WTC11 (cell line): ENCODE measurements around the gene CIP2A. TPM values are rescaled to one million over a fixed set of nuclear protein-coding genes. Genes with fewer than 3 reads are reported as not detected.

ENCODE experiments used
- ATAC-seq: fragments of 200-7000 bp; cut with Tn5 transposase; 2 replicates; pipeline ENCODE4 v1.10.0; 2021; ENCODE audit warnings: mild to moderate bottlenecking, moderate library complexity
- CTCF ChIA-PET: fragments of 300-600 bp; sonication (Branson Sonifier 250); formaldehyde crosslinking; loops from one replicate; lab custom pipeline; 2021; ENCODE audit warnings: antibody characterized with exemption; lab: Charles Lee
- POLR2A ChIA-PET: fragments of 350-600 bp; sonication (Branson Sonifier 250); formaldehyde crosslinking; loops from one replicate; lab custom pipeline; 2021; ENCODE audit warnings: antibody characterized with exemption; lab: Charles Lee
- DNase-seq: peaks from one replicate; pipeline ENCODE4 v3.0.0; 2021; ENCODE audit warnings: low spot score
- H3K27ac Mint-ChIP-seq: 2 replicates; pipeline ENCODE4 v1.8.0; 2021; ENCODE audit warnings: mixed read lengths
- H3K27me3 Mint-ChIP-seq: 2 replicates; pipeline ENCODE4 v1.8.0; 2021; ENCODE audit warnings: low read depth, mild to moderate bottlenecking, moderate library complexity, mixed read lengths
- H3K36me3 Mint-ChIP-seq: 2 replicates; pipeline ENCODE4 v1.8.0; 2021; ENCODE audit warnings: mixed read lengths
- H3K4me1 Mint-ChIP-seq: 2 replicates; pipeline ENCODE4 v1.8.0; 2022; ENCODE audit warnings: mixed read lengths
- H3K4me3 Mint-ChIP-seq: 2 replicates; pipeline ENCODE4 v1.8.0; 2021; ENCODE audit warnings: mild to moderate bottlenecking, moderate library complexity, mixed read lengths
- H3K9me3 Mint-ChIP-seq: 2 replicates; pipeline ENCODE4 v1.8.0; 2021; ENCODE audit warnings: mixed read lengths
- CBFB ChIP-seq: sonication (generic); formaldehyde crosslinking; IDR thresholded peaks from 2 replicates; pipeline ENCODE4 v1.8.1; 2022; ENCODE audit warnings: mild to moderate bottlenecking, low read depth, missing genetic modification reagents
- CREM ChIP-seq: sonication (generic); formaldehyde crosslinking; IDR thresholded peaks from 2 replicates; pipeline ENCODE4 v1.8.1; 2022; ENCODE audit warnings: mild to moderate bottlenecking, missing genetic modification reagents, moderate library complexity
- E2F5 ChIP-seq: sonication (generic); formaldehyde crosslinking; IDR thresholded peaks from 2 replicates; pipeline ENCODE4 v1.8.1; 2022; ENCODE audit warnings: mild to moderate bottlenecking, moderate library complexity, missing genetic modification reagents
- FOXK1 ChIP-seq: sonication (generic); formaldehyde crosslinking; IDR thresholded peaks from 2 replicates; pipeline ENCODE4 v1.8.0; 2022; ENCODE audit warnings: mild to moderate bottlenecking, moderate library complexity, missing genetic modification reagents
- FOXP1 ChIP-seq: sonication (generic); formaldehyde crosslinking; IDR thresholded peaks from 2 replicates; pipeline ENCODE4 v1.8.0; 2022; ENCODE audit warnings: missing genetic modification reagents, mild to moderate bottlenecking, moderate library complexity, borderline replicate concordance
- JAZF1 ChIP-seq: fragments of 250-450 bp; sonication (Bioruptor Pico); IDR thresholded peaks from 2 replicates; pipeline ENCODE4 v1.9.0; 2021; ENCODE audit warnings: moderate library complexity, mild to moderate bottlenecking, inconsistent platforms
- KAT7 ChIP-seq: sonication (generic); formaldehyde crosslinking; IDR thresholded peaks from 2 replicates; pipeline ENCODE4 v1.8.1; 2023; ENCODE audit warnings: missing genetic modification reagents, mild to moderate bottlenecking, borderline replicate concordance
- MXD4 ChIP-seq: fragments of 250-450 bp; sonication (Bioruptor Pico); IDR thresholded peaks from 2 replicates; pipeline ENCODE4 v1.8.0; 2021; ENCODE audit warnings: mild to moderate bottlenecking, moderate library complexity, borderline replicate concordance
- NR1H2 ChIP-seq: sonication (generic); formaldehyde crosslinking; IDR thresholded peaks from 2 replicates; pipeline ENCODE4 v1.9.0; 2021; ENCODE audit warnings: mild to moderate bottlenecking, moderate library complexity, missing genetic modification reagents
- NR3C1 ChIP-seq: sonication (generic); formaldehyde crosslinking; conservative IDR thresholded peaks from 2 replicates; pipeline ENCODE4 v1.8.1; 2023; ENCODE audit warnings: low read depth, mild to moderate bottlenecking, missing genetic modification reagents
- PRDM15 ChIP-seq: sonication (generic); formaldehyde crosslinking; IDR thresholded peaks from 2 replicates; pipeline ENCODE4 v1.8.0; 2022; ENCODE audit warnings: missing genetic modification reagents
- SMAD4 ChIP-seq: sonication (generic); formaldehyde crosslinking; IDR thresholded peaks from 2 replicates; pipeline ENCODE4 v1.8.0; 2022; ENCODE audit warnings: mild to moderate bottlenecking, missing genetic modification reagents
- TP53 ChIP-seq: sonication (generic); formaldehyde crosslinking; IDR thresholded peaks from 2 replicates; pipeline ENCODE4 v1.8.1; 2023; ENCODE audit warnings: mild to moderate bottlenecking, missing genetic modification reagents
- ZMAT4 ChIP-seq: fragments of 250-450 bp; sonication (Bioruptor Pico); IDR thresholded peaks from 2 replicates; pipeline ENCODE4 v1.9.0; 2021; ENCODE audit warnings: mild to moderate bottlenecking
- ZNF263 ChIP-seq: sonication (generic); formaldehyde crosslinking; IDR thresholded peaks from 2 replicates; pipeline ENCODE4 v1.8.1; 2022; ENCODE audit warnings: low read depth, mild to moderate bottlenecking, moderate library complexity, missing genetic modification reagents
- ZNF425 ChIP-seq: fragments of 250-450 bp; sonication (Bioruptor Pico); conservative IDR thresholded peaks from 2 replicates; pipeline ENCODE4 v1.9.0; 2021; ENCODE audit warnings: mild to moderate bottlenecking
- ZNF512 ChIP-seq: sonication (generic); formaldehyde crosslinking; IDR thresholded peaks from 2 replicates; pipeline ENCODE4 v1.8.1; 2022; ENCODE audit warnings: missing genetic modification reagents, borderline replicate concordance
- total RNA-seq: library from RNA; stranded (reverse); gene quantifications from 3 replicates; pipeline ENCODE4 v1.2.3, GENCODE V29; 2021
- TF ChIP-seq, protein P1 (sequence below): sonication (generic); formaldehyde crosslinking; IDR thresholded peaks from 2 replicates; pipeline ENCODE4 v1.8.0; 2022; ENCODE audit warnings: mild to moderate bottlenecking, missing genetic modification reagents
- TF ChIP-seq, protein P2 (sequence below): sonication (generic); formaldehyde crosslinking; IDR thresholded peaks from 2 replicates; pipeline ENCODE4 v1.8.1; 2022; ENCODE audit warnings: low read depth, missing genetic modification reagents, borderline replicate concordance
- TF ChIP-seq, protein P3 (sequence below): sonication (generic); formaldehyde crosslinking; IDR thresholded peaks from 2 replicates; pipeline ENCODE4 v1.8.1; 2023; ENCODE audit warnings: mild to moderate bottlenecking, missing genetic modification reagents

Gene CIP2A
- total RNA-seq, 1 experiment from 2014 or later = 32.8 TPM

GRCh38 chr3:108509871-108510270 lies 79.4 kb downstream of the CIP2A start:
- peaks cover 7% of the 10 kb centered on the region for H3K4me1 Mint-ChIP-seq
- DNase-seq = no peak
- TF ChIP-seq CBFB (CRISPR knock-in tag) = no peak
- TF ChIP-seq MXD4 (CRISPR knock-in tag) = no peak
- H3K27me3 Mint-ChIP-seq = no peaks in the 10 kb centered on the region
- no peaks in the 10 kb centered on the region for H3K36me3 Mint-ChIP-seq
- CTCF ChIA-PET = interaction anchor here (1.2 kb wide), 1 partner anchor 43 kb away, joined by 3 read pairs; no protein-coding TSS in a partner anchor
- no peak overlapping the region for H3K4me3 Mint-ChIP-seq
- POLR2A ChIA-PET = interaction anchor here (0.7 kb wide), 1 partner anchor 236 kb away, joined by 3 read pairs; no protein-coding TSS in a partner anchor
- H3K9me3 Mint-ChIP-seq = no peaks in the 10 kb centered on the region
- no peak overlapping the region for H3K27ac Mint-ChIP-seq
- no peak for ATAC-seq

DNA sequence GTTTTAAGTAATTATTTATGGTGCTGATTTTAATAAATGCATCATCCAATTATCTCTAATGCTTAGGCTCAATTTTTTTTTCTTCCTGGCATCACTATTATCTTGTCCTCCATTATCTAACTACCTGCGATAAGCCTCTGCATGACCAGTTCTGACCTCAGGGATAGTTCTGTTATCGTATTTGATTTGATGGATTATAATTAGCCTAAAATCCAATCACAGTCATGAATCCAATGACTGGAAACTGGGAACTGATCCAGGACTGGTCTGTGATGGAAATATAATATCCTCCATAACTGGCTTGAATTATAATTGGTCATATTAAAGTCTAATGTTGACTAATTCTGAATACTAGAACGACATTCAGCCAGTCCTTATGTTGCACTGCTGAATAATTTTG lies 80.0 kb downstream of the CIP2A start:
- ATAC-seq (no peak), DNase-seq (no peak)
- ChIA-PET CTCF (interaction anchor here (1.2 kb wide), 1 partner anchor 43 kb away, joined by 3 read pairs; no protein-coding TSS in a partner anchor), POLR2A (interaction anchor here (0.7 kb wide), 1 partner anchor 236 kb away, joined by 3 read pairs; no protein-coding TSS in a partner anchor)
- H3K27ac Mint-ChIP-seq = no peak overlapping the region
- H3K4me3 Mint-ChIP-seq = no peak overlapping the region
- H3K27me3 Mint-ChIP-seq = no peaks in the 10 kb centered on the region
- peaks cover 7% of the 10 kb centered on the region for H3K4me1 Mint-ChIP-seq
- no peaks in the 10 kb centered on the region for H3K36me3 Mint-ChIP-seq
- H3K9me3 Mint-ChIP-seq = no peaks in the 10 kb centered on the region
- TF ChIP-seq E2F5 (CRISPR knock-in tag) (no peak), JAZF1 (no peak), ZMAT4 (CRISPR knock-in tag) (no peak), FOXP1 (CRISPR knock-in tag) (no peak), FOXK1 (CRISPR knock-in tag) (no peak), KAT7 (no peak), ZNF263 (CRISPR knock-in tag) (no peak), ZNF425 (CRISPR knock-in tag) (no peak), ZNF512 (CRISPR knock-in tag) (no peak)
- TF ChIP-seq, protein P1, sequence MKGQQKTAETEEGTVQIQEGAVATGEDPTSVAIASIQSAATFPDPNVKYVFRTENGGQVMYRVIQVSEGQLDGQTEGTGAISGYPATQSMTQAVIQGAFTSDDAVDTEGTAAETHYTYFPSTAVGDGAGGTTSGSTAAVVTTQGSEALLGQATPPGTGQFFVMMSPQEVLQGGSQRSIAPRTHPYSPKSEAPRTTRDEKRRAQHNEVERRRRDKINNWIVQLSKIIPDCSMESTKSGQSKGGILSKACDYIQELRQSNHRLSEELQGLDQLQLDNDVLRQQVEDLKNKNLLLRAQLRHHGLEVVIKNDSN (CRISPR knock-in tag) = no peak
- TF ChIP-seq, protein P2, sequence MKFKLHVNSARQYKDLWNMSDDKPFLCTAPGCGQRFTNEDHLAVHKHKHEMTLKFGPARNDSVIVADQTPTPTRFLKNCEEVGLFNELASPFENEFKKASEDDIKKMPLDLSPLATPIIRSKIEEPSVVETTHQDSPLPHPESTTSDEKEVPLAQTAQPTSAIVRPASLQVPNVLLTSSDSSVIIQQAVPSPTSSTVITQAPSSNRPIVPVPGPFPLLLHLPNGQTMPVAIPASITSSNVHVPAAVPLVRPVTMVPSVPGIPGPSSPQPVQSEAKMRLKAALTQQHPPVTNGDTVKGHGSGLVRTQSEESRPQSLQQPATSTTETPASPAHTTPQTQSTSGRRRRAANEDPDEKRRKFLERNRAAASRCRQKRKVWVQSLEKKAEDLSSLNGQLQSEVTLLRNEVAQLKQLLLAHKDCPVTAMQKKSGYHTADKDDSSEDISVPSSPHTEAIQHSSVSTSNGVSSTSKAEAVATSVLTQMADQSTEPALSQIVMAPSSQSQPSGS = no peak

GRCh38 chr3:108507902-108508301 lies 81.3 kb downstream of the CIP2A start:
- ATAC-seq (peak; percentile 48; the same call in 1 of the 2 replicates), DNase-seq (no peak)
- ChIA-PET POLR2A (no interaction called here), CTCF (no interaction called here)
- Mint-ChIP-seq H3K9me3 (peaks cover 9% of the 10 kb centered on the region; the same call in 1 of the 2 replicates), H3K4me3 (no peak overlapping the region), H3K36me3 (no peaks in the 10 kb centered on the region), H3K4me1 (peaks cover 7% of the 10 kb centered on the region), H3K27ac (no peak overlapping the region), H3K27me3 (no peaks in the 10 kb centered on the region)
- TF ChIP-seq SMAD4 = no peak
- no peak for TF ChIP-seq NR3C1
- TF ChIP-seq TP53 (CRISPR knock-in tag) = no peak
- no peak for TF ChIP-seq CREM (CRISPR knock-in tag)
- TF ChIP-seq, protein P3, sequence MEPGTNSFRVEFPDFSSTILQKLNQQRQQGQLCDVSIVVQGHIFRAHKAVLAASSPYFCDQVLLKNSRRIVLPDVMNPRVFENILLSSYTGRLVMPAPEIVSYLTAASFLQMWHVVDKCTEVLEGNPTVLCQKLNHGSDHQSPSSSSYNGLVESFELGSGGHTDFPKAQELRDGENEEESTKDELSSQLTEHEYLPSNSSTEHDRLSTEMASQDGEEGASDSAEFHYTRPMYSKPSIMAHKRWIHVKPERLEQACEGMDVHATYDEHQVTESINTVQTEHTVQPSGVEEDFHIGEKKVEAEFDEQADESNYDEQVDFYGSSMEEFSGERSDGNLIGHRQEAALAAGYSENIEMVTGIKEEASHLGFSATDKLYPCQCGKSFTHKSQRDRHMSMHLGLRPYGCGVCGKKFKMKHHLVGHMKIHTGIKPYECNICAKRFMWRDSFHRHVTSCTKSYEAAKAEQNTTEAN (CRISPR knock-in tag) = no peak
- TF ChIP-seq NR1H2 = no peak
- TF ChIP-seq PRDM15 (CRISPR knock-in tag) = no peak
